Peyer's patch (tissue), 4 donors: Measurements from ENCODE around the gene PLD5. TPM values are rescaled to one million over a fixed set of nuclear protein-coding genes. Genes with fewer than 3 reads are reported as not detected.
A peak's percentile ranks its signal among the peaks of the same experiment; 100 is the strongest.
"Not testable (repeated sequence)": the region's sequence is repeated elsewhere in the genome, so short reads cannot be mapped to it uniquely, and the experiment has no call there.

Experiments used
- DNase-seq, 3 donors: peaks; one replicate each; pipeline ENCODE4 v3.0.0-alpha.2; 2017 to 2019
- H3K27ac ChIP-seq, 4 donors: fragments of 200-600 bp; sonication (generic); one replicate each; pipeline ENCODE4 v1.5.1; 2016 to 2019
- H3K27me3 ChIP-seq, 2 donors: fragments of 200-600 bp; sonication (generic); one replicate each; pipeline ENCODE4 v1.5.1; 2019
- H3K36me3 ChIP-seq, 3 donors: fragments of 200-600 bp; sonication (generic); one replicate each; pipeline ENCODE4 v1.5.1; 2016 to 2019
- H3K4me1 ChIP-seq, 4 donors: fragments of 200-600 bp; sonication (generic); one replicate each; pipeline ENCODE4 v1.5.1; 2016 to 2019
- H3K4me3 ChIP-seq, 4 donors: fragments of 200-600 bp; sonication (generic); 1 replicate in 3 of 4; 2 replicates in 1 of 4; pipeline ENCODE4 v1.5.1; 2016 to 2019; ENCODE audit warnings: mild to moderate bottlenecking in 1 of 4
- H3K9me3 ChIP-seq, 4 donors: fragments of 200-600 bp; sonication (generic); one replicate each; pipeline ENCODE4 v1.5.1; 2016 to 2019; ENCODE audit warnings: mild to moderate bottlenecking in 1 of 4
- CTCF ChIP-seq, 6 experiments: fragments of 450-650 bp in 4 of 6; fragments of 200-600 bp in 2 of 6; sonication (generic) in 1 of 6; IDR thresholded peaks; one replicate each; pipeline ENCODE4 v1.5.1; 2017 to 2019; ENCODE audit warnings: antibody characterized with exemption in 6 of 6, mild to moderate bottlenecking in 3 of 6, moderate library complexity in 1 of 6
- POLR2A ChIP-seq, 2 donors: fragments of 450-650 bp; IDR thresholded peaks; one replicate each; pipeline ENCODE4 v1.5.1; 2017; ENCODE audit warnings: antibody characterized with exemption in 2 of 2, mild to moderate bottlenecking in 2 of 2, moderate library complexity in 2 of 2
- total RNA-seq, 4 donors: library from RNA; depleted of rRNA; stranded (reverse); fragments of >200 nt; gene quantifications; one replicate each; pipeline ENCODE4 v1.1.0, GENCODE V29; 2016

Gene PLD5
- total RNA-seq, 4 donors from 2014 or later = 0.67 TPM; not detected in 3

GRCh38 chr1:242489545-242489944 lies 35.0 kb downstream of the PLD5 start:
- no peaks in the 10 kb centered on the region for H3K9me3 ChIP-seq
- no peak for DNase-seq
- no peaks in the 10 kb centered on the region for H3K4me1 ChIP-seq
- TF ChIP-seq CTCF (IDR thresholded peaks at IDR 0.05) = no peak
- no peak for TF ChIP-seq POLR2A (IDR thresholded peaks at IDR 0.05)
- H3K36me3 ChIP-seq = no peaks in the 10 kb centered on the region
- H3K27ac ChIP-seq = no peak overlapping the region
- H3K27me3 ChIP-seq = no peaks in the 10 kb centered on the region
- no peak overlapping the region for H3K4me3 ChIP-seq

- no peak for DNase-seq
- TF ChIP-seq POLR2A (IDR thresholded peaks at IDR 0.05) = no peak
- TF ChIP-seq CTCF (IDR thresholded peaks at IDR 0.05) = no peak
- peaks cover 0 to 6% (median 0%) of the 10 kb centered on the region in 4 donors for H3K9me3 ChIP-seq
- H3K4me3 ChIP-seq = no peak overlapping the region
- H3K4me1 ChIP-seq = no peaks in the 10 kb centered on the region
- H3K36me3 ChIP-seq = no peaks in the 10 kb centered on the region
- no peaks in the 10 kb centered on the region for H3K27me3 ChIP-seq
- no peak overlapping the region for H3K27ac ChIP-seq
Measured at GRCh38 chr1:242477944-242478343, 46.6 kb downstream of the PLD5 start.

- H3K27ac ChIP-seq = no peak overlapping the region
- H3K4me3 ChIP-seq = no peak overlapping the region
- TF ChIP-seq CTCF (IDR thresholded peaks at IDR 0.05) (no peak), POLR2A (IDR thresholded peaks at IDR 0.05) (no peak)
- DNase-seq = no peak
- H3K9me3 ChIP-seq = no peaks in the 10 kb centered on the region
- H3K27me3 ChIP-seq = no peaks in the 10 kb centered on the region
- no peaks in the 10 kb centered on the region for H3K36me3 ChIP-seq
- H3K4me1 ChIP-seq = no peaks in the 10 kb centered on the region
Measured at GRCh38 chr1:242470774-242471173, 53.7 kb downstream of the PLD5 start.

GRCh38 chr1:242468784-242469183 lies 55.7 kb downstream of the PLD5 start:
- DNase-seq = no peak
- Histone ChIP-seq H3K9me3 (no peaks in the 10 kb centered on the region), H3K27ac (no peak overlapping the region), H3K36me3 (no peaks in the 10 kb centered on the region), H3K4me3 (no peak overlapping the region), H3K27me3 (no peaks in the 10 kb centered on the region), H3K4me1 (no peaks in the 10 kb centered on the region)
- no peak for TF ChIP-seq CTCF (IDR thresholded peaks at IDR 0.05)
- no peak for TF ChIP-seq POLR2A (IDR thresholded peaks at IDR 0.05)

- Histone ChIP-seq H3K4me3 (no peak overlapping the region), H3K4me1 (no peaks in the 10 kb centered on the region), H3K27me3 (no peaks in the 10 kb centered on the region), H3K9me3 (no peaks in the 10 kb centered on the region), H3K36me3 (no peaks in the 10 kb centered on the region), H3K27ac (no peak overlapping the region)
- TF ChIP-seq POLR2A (IDR thresholded peaks at IDR 0.05) = no peak
- peak in 4 of 6 experiments; percentile 3 to 46 (median 26) for TF ChIP-seq CTCF (IDR thresholded peaks at IDR 0.05)
- peak in 2 of 3 donors; percentile 19 to 55 for DNase-seq
Measured at GRCh38 chr1:242467556-242468145, 56.8 kb downstream of the PLD5 start.

GRCh38 chr1:242462867-242463266 lies 61.6 kb downstream of the PLD5 start:
- Histone ChIP-seq H3K4me1 (no peaks in the 10 kb centered on the region), H3K27me3 (no peaks in the 10 kb centered on the region), H3K27ac (no peak overlapping the region), H3K36me3 (no peaks in the 10 kb centered on the region), H3K9me3 (no peaks in the 10 kb centered on the region), H3K4me3 (no peak overlapping the region)
- no peak for TF ChIP-seq CTCF (IDR thresholded peaks at IDR 0.05)
- no peak for DNase-seq

GRCh38 chr1:242459740-242460139 lies 64.8 kb downstream of the PLD5 start:
- not testable (repeated sequence) for H3K27me3 ChIP-seq, H3K4me3 ChIP-seq, H3K4me1 ChIP-seq, H3K9me3 ChIP-seq, H3K36me3 ChIP-seq, DNase-seq, H3K27ac ChIP-seq
